Ascending aorta (tissue), 2 donors: ENCODE data around the gene CELA2A. TPM values are rescaled to one million over a fixed set of nuclear protein-coding genes. Genes with fewer than 3 reads are reported as not detected.

Experiments
- DNase-seq, 2 donors: peaks; one replicate each; pipeline ENCODE4 v3.0.0-alpha.2; 2019; ENCODE audit warnings: low spot score in 2 of 2
- H3K27ac ChIP-seq, 2 donors: fragments of 200-600 bp; sonication (generic); one replicate each; pipeline ENCODE4 v1.5.1; 2016 to 2017; ENCODE audit warnings: mild to moderate bottlenecking in 1 of 2
- H3K27me3 ChIP-seq: fragments of 200-600 bp; sonication (generic); one replicate; pipeline ENCODE4 v1.5.1; 2017
- H3K36me3 ChIP-seq, 2 donors: fragments of 200-600 bp; sonication (generic); one replicate each; pipeline ENCODE4 v1.5.1; 2016
- H3K4me1 ChIP-seq, 2 donors: fragments of 200-600 bp; sonication (generic); one replicate each; pipeline ENCODE4 v1.5.1; 2016 to 2017; ENCODE audit warnings: mild to moderate bottlenecking in 1 of 2
- H3K4me3 ChIP-seq, 2 donors: fragments of 200-600 bp; sonication (generic); one replicate each; pipeline ENCODE4 v1.5.1; 2016 to 2017; ENCODE audit warnings: mild to moderate bottlenecking in 1 of 2
- H3K9me3 ChIP-seq, 2 donors: fragments of 200-600 bp; sonication (generic); one replicate each; pipeline ENCODE4 v1.5.1; 2016
- intact Hi-C: fragments of 100-400 bp; cut with DNase I; formaldehyde crosslinking; loops from one replicate; pipeline ENCODE4 v1.15.1; 2023
- total RNA-seq: library from RNA; depleted of rRNA; stranded (reverse); fragments of >200 nt; gene quantifications from one replicate; pipeline ENCODE4 v1.1.0, GENCODE V29; 2016
- TF ChIP-seq, protein P1 (sequence below), 3 experiments: fragments of 200-600 bp in 2 of 3; fragments of 450-650 bp in 1 of 3; sonication (generic) in 2 of 3; IDR thresholded peaks; one replicate each; pipeline ENCODE4 v1.5.1; 2016 to 2019; ENCODE audit warnings: antibody characterized with exemption in 3 of 3, mild to moderate bottlenecking in 1 of 3, moderate library complexity in 1 of 3

CELA2A gene
- total RNA-seq, 1 donor from 2014 or later, result not detected

DNA sequence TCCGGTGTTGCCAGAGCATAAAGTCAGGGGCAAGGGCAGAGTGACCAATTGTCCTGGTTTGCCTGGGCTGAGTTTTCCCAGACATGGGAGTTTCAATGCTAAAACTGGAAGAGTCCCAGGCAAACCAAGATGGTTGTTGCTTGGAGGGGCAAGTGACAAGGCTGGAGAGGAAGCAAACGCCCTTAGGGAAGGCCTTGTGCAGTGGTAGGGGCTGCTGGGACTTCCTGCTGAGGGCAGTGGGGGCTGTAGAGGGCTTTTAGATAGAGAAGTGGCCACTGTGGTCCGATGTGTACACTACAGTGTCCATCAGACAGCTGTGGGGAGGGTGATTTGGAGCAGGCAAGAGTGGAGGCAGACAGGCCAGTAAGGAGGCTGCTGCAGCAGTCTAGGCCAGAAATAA lies 7.0 kb upstream of the CELA2A start:
- intact Hi-C loops, result no loop called here
- Histone ChIP-seq H3K27ac (no peak overlapping the region), H3K27me3 (peaks cover 3% of the 10 kb centered on the region), H3K9me3 (no peaks in the 10 kb centered on the region), H3K4me1 (no peaks in the 10 kb centered on the region), H3K36me3 (no peaks in the 10 kb centered on the region), H3K4me3 (no peak overlapping the region)
- no peak for DNase-seq
- TF ChIP-seq, protein P1, sequence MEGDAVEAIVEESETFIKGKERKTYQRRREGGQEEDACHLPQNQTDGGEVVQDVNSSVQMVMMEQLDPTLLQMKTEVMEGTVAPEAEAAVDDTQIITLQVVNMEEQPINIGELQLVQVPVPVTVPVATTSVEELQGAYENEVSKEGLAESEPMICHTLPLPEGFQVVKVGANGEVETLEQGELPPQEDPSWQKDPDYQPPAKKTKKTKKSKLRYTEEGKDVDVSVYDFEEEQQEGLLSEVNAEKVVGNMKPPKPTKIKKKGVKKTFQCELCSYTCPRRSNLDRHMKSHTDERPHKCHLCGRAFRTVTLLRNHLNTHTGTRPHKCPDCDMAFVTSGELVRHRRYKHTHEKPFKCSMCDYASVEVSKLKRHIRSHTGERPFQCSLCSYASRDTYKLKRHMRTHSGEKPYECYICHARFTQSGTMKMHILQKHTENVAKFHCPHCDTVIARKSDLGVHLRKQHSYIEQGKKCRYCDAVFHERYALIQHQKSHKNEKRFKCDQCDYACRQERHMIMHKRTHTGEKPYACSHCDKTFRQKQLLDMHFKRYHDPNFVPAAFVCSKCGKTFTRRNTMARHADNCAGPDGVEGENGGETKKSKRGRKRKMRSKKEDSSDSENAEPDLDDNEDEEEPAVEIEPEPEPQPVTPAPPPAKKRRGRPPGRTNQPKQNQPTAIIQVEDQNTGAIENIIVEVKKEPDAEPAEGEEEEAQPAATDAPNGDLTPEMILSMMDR (IDR thresholded peaks at IDR 0.05), result no peak

DNA sequence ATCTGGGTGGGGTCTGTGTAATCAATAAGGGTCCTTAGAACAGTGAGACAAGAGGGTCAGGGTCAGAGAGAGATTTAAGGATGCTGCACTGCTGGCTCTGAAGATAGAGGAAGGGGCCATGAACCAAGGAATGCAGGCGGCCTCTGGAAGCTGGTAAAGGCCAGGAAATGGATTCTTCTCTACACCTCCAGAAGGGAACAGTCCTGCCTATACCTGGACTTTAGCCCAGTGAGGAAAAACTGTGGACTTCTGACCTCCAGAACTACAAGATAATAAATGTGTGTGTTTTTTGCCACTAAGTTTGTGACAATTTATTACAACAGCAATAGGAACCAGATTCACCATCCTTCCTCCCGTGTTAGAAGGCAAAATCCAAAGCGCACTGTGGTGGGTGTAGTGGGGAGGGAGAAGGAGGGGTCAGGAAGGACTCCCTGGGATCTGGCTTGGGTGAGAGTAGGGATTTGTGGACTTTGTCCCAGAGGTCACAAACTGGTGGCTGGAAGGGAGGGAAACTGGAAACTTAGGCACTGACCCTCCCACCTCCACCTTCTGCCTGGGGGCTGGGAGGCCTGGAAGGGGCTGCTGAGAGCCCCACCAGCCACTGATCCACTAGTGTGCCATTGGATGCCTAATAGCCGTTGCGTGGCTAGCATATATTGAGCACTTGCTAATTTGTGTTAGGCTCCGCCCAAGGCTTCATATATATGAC lies 5.4 kb upstream of the CELA2A start:
- H3K27ac ChIP-seq, result no peak overlapping the region
- H3K36me3 ChIP-seq, result no peaks in the 10 kb centered on the region
- no peak overlapping the region for H3K4me3 ChIP-seq
- no peaks in the 10 kb centered on the region for H3K9me3 ChIP-seq
- peaks cover 3% of the 10 kb centered on the region for H3K27me3 ChIP-seq
- intact Hi-C loops, result no loop called here
- DNase-seq, result no peak
- TF ChIP-seq, protein P1 (IDR thresholded peaks at IDR 0.05), result no peak
- H3K4me1 ChIP-seq, result no peaks in the 10 kb centered on the region

DNA sequence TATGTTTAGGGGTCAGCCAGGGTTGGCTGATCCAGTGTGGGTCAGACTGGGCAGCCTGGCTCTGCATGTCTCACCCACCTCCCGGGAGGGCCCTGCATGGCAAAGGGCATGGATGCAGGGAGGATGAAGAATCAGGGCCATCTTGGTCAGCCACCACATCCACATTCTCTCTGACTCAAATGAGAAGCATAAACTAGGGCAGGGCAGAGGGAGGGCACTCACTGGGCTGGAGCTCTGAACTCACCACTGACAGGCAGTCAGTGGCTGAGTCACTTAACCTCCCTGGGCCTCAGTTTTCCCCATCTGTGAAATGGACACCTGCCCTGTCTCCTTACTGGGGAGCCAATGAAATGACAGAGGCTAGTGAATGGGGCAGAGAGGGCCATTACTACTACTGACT lies 4.3 kb upstream of the CELA2A start:
- intact Hi-C loops, result no loop called here
- H3K9me3 ChIP-seq, result no peaks in the 10 kb centered on the region

DNA sequence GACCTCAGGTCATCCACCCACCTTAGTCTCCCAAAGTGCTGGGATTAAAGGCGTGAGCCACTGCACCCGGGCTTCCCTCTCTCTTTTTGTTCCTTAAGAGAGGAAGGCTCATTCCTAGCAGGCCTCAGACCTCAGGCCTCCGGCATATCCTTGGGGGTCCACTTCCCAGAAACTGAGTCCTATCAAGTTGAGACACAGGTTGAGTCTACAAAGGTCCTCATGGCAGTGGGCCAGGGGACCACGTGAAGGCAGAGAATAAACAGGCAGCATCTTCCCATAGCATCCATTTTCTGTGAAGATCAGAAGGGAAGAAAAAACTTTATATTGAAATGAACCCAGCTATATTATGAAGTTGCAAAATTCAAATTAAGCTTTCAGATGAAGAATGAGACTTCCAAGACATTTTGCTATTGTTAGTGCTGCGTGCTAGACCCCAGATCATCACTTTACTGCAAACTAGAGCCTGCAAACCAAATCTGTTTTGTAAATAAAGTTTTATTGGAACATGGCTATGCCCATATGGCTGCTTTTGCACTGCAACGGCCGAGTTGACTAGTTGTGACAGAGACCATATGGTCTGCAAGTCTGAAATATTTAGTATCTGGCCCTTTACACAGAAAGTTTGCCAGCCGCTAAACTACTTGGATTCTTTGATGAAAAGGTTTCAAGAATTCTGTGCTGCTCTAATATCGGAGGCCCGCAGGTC lies 3.5 kb upstream of the CELA2A start:
- Histone ChIP-seq H3K9me3 (no peaks in the 10 kb centered on the region), H3K27me3 (no peaks in the 10 kb centered on the region), H3K27ac (no peak overlapping the region), H3K36me3 (no peaks in the 10 kb centered on the region), H3K4me3 (no peak overlapping the region), H3K4me1 (no peaks in the 10 kb centered on the region)
- TF ChIP-seq, protein P1 (IDR thresholded peaks at IDR 0.05), result no peak
- DNase-seq, result no peak
- intact Hi-C loops, result no loop called here

More for the DNA sequence above, 4.3 kb upstream of the CELA2A start:
- peaks cover 3% of the 10 kb centered on the region for H3K27me3 ChIP-seq
- H3K4me3 ChIP-seq, result no peak overlapping the region
- DNase-seq, result no peak
- TF ChIP-seq, protein P1 (IDR thresholded peaks at IDR 0.05), result no peak
- H3K36me3 ChIP-seq, result no peaks in the 10 kb centered on the region
- H3K27ac ChIP-seq, result no peak overlapping the region
- no peaks in the 10 kb centered on the region for H3K4me1 ChIP-seq

DNA sequence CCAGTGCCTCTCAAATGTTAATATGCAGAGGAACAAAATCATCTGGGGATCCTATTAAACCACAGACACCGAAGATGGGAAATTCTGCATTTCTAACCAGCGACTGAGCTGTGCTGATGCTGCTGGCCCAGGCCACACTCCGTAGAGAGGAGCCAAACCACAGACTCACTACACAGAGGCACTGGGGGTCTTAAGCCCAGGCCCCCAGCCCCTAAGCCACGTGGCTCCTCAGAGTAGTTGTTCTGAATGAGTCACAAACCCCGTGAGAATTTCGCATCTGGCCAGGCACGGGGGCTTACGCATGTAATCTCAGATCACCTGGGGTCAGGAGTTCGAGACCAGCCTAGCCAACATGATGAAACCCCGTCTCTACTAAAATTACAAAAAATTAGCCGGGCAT lies 2.8 kb upstream of the CELA2A start:
- H3K9me3 ChIP-seq, result no peaks in the 10 kb centered on the region
- no peak for DNase-seq

More for the DNA sequence above, 2.8 kb upstream of the CELA2A start:
- Histone ChIP-seq H3K27ac (no peak overlapping the region), H3K4me3 (no peak overlapping the region), H3K4me1 (no peaks in the 10 kb centered on the region), H3K36me3 (no peaks in the 10 kb centered on the region), H3K27me3 (no peaks in the 10 kb centered on the region)
- TF ChIP-seq, protein P1 (IDR thresholded peaks at IDR 0.05), result no peak
- intact Hi-C loops, result no loop called here
